CD14-positive monocyte (primary cell): ENCODE measurements around the gene RASSF5. TPM values are rescaled to one million over a fixed set of nuclear protein-coding genes. Genes with fewer than 3 reads are reported as not detected.

Experiments used
- DNase-seq, 3 donors: peaks; one replicate each; pipeline ENCODE4 v3.0.0-alpha.2; 2011 to 2022
- H2AFZ ChIP-seq: 2 replicates; pipeline ENCODE4 v1.6.0; 2012; ENCODE audit warnings: mild to moderate bottlenecking, low read depth, low read length, inconsistent platforms; ENCODE audit not compliant: insufficient read depth, poor library complexity, severe bottlenecking
- H3K27ac ChIP-seq, 2 donors: 1 replicate in 1 of 2; 2 replicates in 1 of 2; pipeline ENCODE4 v1.5.1; 2012 to 2013; ENCODE audit warnings: low read length in 2 of 2, control low read depth in 1 of 2, inconsistent platforms in 1 of 2, low read depth in 1 of 2, mild to moderate bottlenecking in 1 of 2
- H3K27me3 ChIP-seq, 2 donors: one replicate each; pipeline versions ENCODE4 v1.6.0 to v1.6.1; 2011 to 2013; ENCODE audit warnings: low read length in 2 of 2; ENCODE audit not compliant: control insufficient read depth in 2 of 2, insufficient read depth in 2 of 2
- H3K36me3 ChIP-seq, 2 donors: replicated peaks in 1 of 2; 1 replicate in 1 of 2; 2 replicates in 1 of 2; pipeline versions ENCODE4 v1.5.1 to v1.6.1; 2012 to 2013; ENCODE audit warnings: low read length in 2 of 2, control low read depth in 1 of 2, inconsistent platforms in 1 of 2, mild to moderate bottlenecking in 1 of 2; ENCODE audit not compliant: insufficient read depth in 2 of 2, control insufficient read depth in 1 of 2
- H3K4me1 ChIP-seq, 2 donors: 1 replicate in 1 of 2; 2 replicates in 1 of 2; pipeline versions ENCODE4 v1.5.1 to v1.6.1; 2012 to 2013; ENCODE audit warnings: low read length in 2 of 2, control low read depth in 1 of 2, inconsistent platforms in 1 of 2, mild to moderate bottlenecking in 1 of 2, moderate library complexity in 1 of 2; ENCODE audit not compliant: insufficient read depth in 2 of 2, control insufficient read depth in 1 of 2
- H3K4me2 ChIP-seq: replicated peaks from 2 replicates; pipeline ENCODE3; 2012; ENCODE audit warnings: low read length, moderate library complexity, mild to moderate bottlenecking; ENCODE audit not compliant: poor library complexity, severe bottlenecking; ENCODE audit errors: extremely low read depth
- H3K4me3 ChIP-seq, 3 experiments: fragments of 200-600 bp in 1 of 3; sonication (generic) in 1 of 3; replicated peaks in 1 of 3; 1 replicate in 2 of 3; 2 replicates in 1 of 3; pipeline ENCODE4 v1.5.1; 2011 to 2013; ENCODE audit warnings: low read length in 3 of 3, mild to moderate bottlenecking in 3 of 3, control low read depth in 2 of 3, low read depth in 2 of 3, inconsistent platforms in 1 of 3, moderate library complexity in 1 of 3
- H3K79me2 ChIP-seq: 2 replicates; pipeline ENCODE4 v1.6.0; 2012; ENCODE audit warnings: mild to moderate bottlenecking, control low read depth, inconsistent platforms, low read length, moderate library complexity; ENCODE audit not compliant: insufficient read depth
- H3K9ac ChIP-seq: 2 replicates; pipeline ENCODE4 v1.6.0; 2017; ENCODE audit warnings: low read length, mild to moderate bottlenecking; ENCODE audit not compliant: insufficient read depth, poor library complexity, severe bottlenecking
- H3K9me3 ChIP-seq, 2 donors: replicated peaks in 1 of 2; 1 replicate in 1 of 2; 2 replicates in 1 of 2; pipeline versions ENCODE4 v1.5.1 to v1.6.1; 2012 to 2013; ENCODE audit warnings: low read length in 2 of 2, control low read depth in 1 of 2; ENCODE audit not compliant: control insufficient read depth in 1 of 2, insufficient read depth in 1 of 2
- H4K20me1 ChIP-seq: 2 replicates; pipeline ENCODE4 v1.6.0; 2012; ENCODE audit warnings: mild to moderate bottlenecking, low read length, control low read depth, moderate library complexity; ENCODE audit not compliant: insufficient read depth
- H3K27ac Mint-ChIP-seq, 7 donors: one replicate each; pipeline ENCODE4 v1.8.0; 2020; ENCODE audit warnings: mild to moderate bottlenecking in 7 of 7, mixed read lengths in 7 of 7, moderate library complexity in 6 of 7, inconsistent platforms in 2 of 7
- H3K27me3 Mint-ChIP-seq, 3 donors: one replicate each; pipeline ENCODE4 v1.8.0; 2021 to 2022; ENCODE audit warnings: low read depth in 3 of 3, mild to moderate bottlenecking in 3 of 3, mixed read lengths in 3 of 3, moderate library complexity in 3 of 3, inconsistent platforms in 1 of 3
- H3K36me3 Mint-ChIP-seq, 2 donors: one replicate each; pipeline ENCODE4 v1.8.0; 2020; ENCODE audit warnings: mixed read lengths in 2 of 2, inconsistent platforms in 1 of 2, mild to moderate bottlenecking in 1 of 2
- H3K4me1 Mint-ChIP-seq: one replicate; pipeline ENCODE4 v1.8.0; 2020; ENCODE audit warnings: mild to moderate bottlenecking, mixed read lengths
- H3K4me3 Mint-ChIP-seq, 2 donors: one replicate each; pipeline ENCODE4 v1.8.0; 2020; ENCODE audit warnings: mild to moderate bottlenecking in 2 of 2, mixed read lengths in 2 of 2, moderate library complexity in 1 of 2
- H3K9me3 Mint-ChIP-seq, 7 donors: one replicate each; pipeline ENCODE4 v1.8.0; 2020 to 2022; ENCODE audit warnings: mixed read lengths in 7 of 7, mild to moderate bottlenecking in 6 of 7, moderate library complexity in 6 of 7, inconsistent platforms in 2 of 7
- CTCF ChIP-seq: fragments of 200-600 bp; IDR thresholded peaks from one replicate; pipeline ENCODE4 v1.8.0; 2022; ENCODE audit warnings: antibody characterized with exemption, mild to moderate bottlenecking
- WGBS: methylation state at CpG from one replicate; pipeline ENCODE4 v1.1.5; 2013; ENCODE audit warnings: missing lambda C conversion rate; ENCODE audit not compliant: insufficient coverage; 5-methylcytosine and 5-hydroxymethylcytosine counted together
- intact Hi-C, 2 donors: fragments of 100-400 bp; cut with micrococcal nuclease; formaldehyde crosslinking; loops; one replicate each; pipeline versions ENCODE4 v1.15.0 to v1.15.1; 2023
- polyA plus RNA-seq, 3 donors: library from polyadenylated mRNA; depleted of rRNA in 1 of 3; unstranded in 2 of 3; stranded (reverse) in 1 of 3; fragments of 300-500 nt in 2 of 3; fragments of >200 nt in 1 of 3; fragmentation: Illumina TruSeq in 2 of 3; gene quantifications; 1 replicate in 2 of 3; 2 replicates in 1 of 3; pipeline ENCODE4 v1.2.3, GENCODE V29; 2012 to 2021

Gene RASSF5
- polyA plus RNA-seq, 3 donors, result 81.6 to 129 (median 127) TPM

- H3K9me3 ChIP-seq, result no peaks in the 10 kb centered on the region
- peaks cover 78 to 82% of the 10 kb centered on the region in 2 donors for H3K36me3 ChIP-seq
- intact Hi-C loops, result loop anchor here in 1 of 2 donors (5.0 kb wide), 1 partner anchor 110 kb away; no protein-coding TSS in a partner anchor
- peaks cover 41% of the 10 kb centered on the region for H4K20me1 ChIP-seq
- H3K79me2 ChIP-seq, result peaks cover 14% of the 10 kb centered on the region
- H3K4me1 ChIP-seq, result peaks cover 14 to 15% of the 10 kb centered on the region in 2 donors
- Mint-ChIP-seq H3K27me3 (peaks cover 0 to 4% (median 2%) of the 10 kb centered on the region in 3 donors), H3K27ac (peak overlapping the region in 6 of 7 donors; percentile 25 to 69 (median 65)), H3K9me3 (peaks cover 0 to 3% (median 0%) of the 10 kb centered on the region in 7 donors), H3K36me3 (peaks cover 76 to 90% of the 10 kb centered on the region in 2 donors), H3K4me1 (peaks cover 17% of the 10 kb centered on the region), H3K4me3 (no peak overlapping the region)
- WGBS, result 88% methylated on average over 4 of the region's 5 CpGs
- no peak overlapping the region for H3K4me2 ChIP-seq
- H3K27me3 ChIP-seq, result no peaks in the 10 kb centered on the region
- no peak for DNase-seq
- no peak overlapping the region for H2AFZ ChIP-seq
- no peak overlapping the region for H3K27ac ChIP-seq
- H3K4me3 ChIP-seq, result no peak overlapping the region
- TF ChIP-seq CTCF, result no peak
- H3K9ac ChIP-seq, result no peak overlapping the region
These were observed 30.2 kb upstream of the RASSF5 start for GRCh38 chr1:206477110-206477509.

GRCh38 chr1:206477581-206478380, 29.6 kb upstream of the RASSF5 start:
- no peaks in the 10 kb centered on the region for H3K27me3 ChIP-seq

More at GRCh38 chr1:206477581-206478380, 29.6 kb upstream of the RASSF5 start:
- Histone ChIP-seq H3K4me2 (no peak overlapping the region), H3K9me3 (no peaks in the 10 kb centered on the region), H3K9ac (no peak overlapping the region), H4K20me1 (peaks cover 44% of the 10 kb centered on the region), H3K36me3 (peaks cover 85 to 88% of the 10 kb centered on the region in 2 donors), H3K79me2 (peaks cover 7% of the 10 kb centered on the region), H2AFZ (no peak overlapping the region), H3K4me3 (no peak overlapping the region), H3K27ac (no peak overlapping the region), H3K4me1 (peaks cover 8% of the 10 kb centered on the region in 2 donors)
- no peak for TF ChIP-seq CTCF
- Mint-ChIP-seq H3K9me3 (no peaks in the 10 kb centered on the region), H3K4me1 (peaks cover 11% of the 10 kb centered on the region), H3K27ac (peak overlapping the region in 4 of 7 donors; percentile 37 to 69 (median 62)), H3K4me3 (no peak overlapping the region), H3K27me3 (peaks cover 0 to 3% (median 2%) of the 10 kb centered on the region in 3 donors), H3K36me3 (peaks cover 83 to 96% of the 10 kb centered on the region in 2 donors)
- intact Hi-C loops, result loop anchor here in 1 of 2 donors (5.0 kb wide), 1 partner anchor 110 kb away; no protein-coding TSS in a partner anchor
- no peak for DNase-seq
- WGBS, result 91% methylated on average over 14 of the region's 21 CpGs
